KOPT-K1 (cell line): ENCODE results near the gene PTPRN2.

ENCODE experiments used
- H3K27ac ChIP-seq: fragments of 200-600 bp; sonication (generic); 2 replicates; pipeline ENCODE4 v1.5.1; 2016; ENCODE audit warnings: antibody characterized with exemption, mild to moderate bottlenecking, low read depth, low read length; ENCODE audit not compliant: poor library complexity, severe bottlenecking
- H3K36me3 ChIP-seq: fragments of 200-600 bp; sonication (generic); 2 replicates; pipeline ENCODE4 v1.5.1; 2017; ENCODE audit warnings: antibody characterized with exemption, mild to moderate bottlenecking, low read length, moderate library complexity; ENCODE audit not compliant: insufficient read depth
- H3K9me3 ChIP-seq: fragments of 200-600 bp; sonication (generic); 2 replicates; pipeline ENCODE4 v1.5.1; 2017; ENCODE audit warnings: antibody characterized with exemption, low read length, mild to moderate bottlenecking; ENCODE audit not compliant: insufficient read depth, poor library complexity, severe bottlenecking

The PTPRN2 gene

DNA sequence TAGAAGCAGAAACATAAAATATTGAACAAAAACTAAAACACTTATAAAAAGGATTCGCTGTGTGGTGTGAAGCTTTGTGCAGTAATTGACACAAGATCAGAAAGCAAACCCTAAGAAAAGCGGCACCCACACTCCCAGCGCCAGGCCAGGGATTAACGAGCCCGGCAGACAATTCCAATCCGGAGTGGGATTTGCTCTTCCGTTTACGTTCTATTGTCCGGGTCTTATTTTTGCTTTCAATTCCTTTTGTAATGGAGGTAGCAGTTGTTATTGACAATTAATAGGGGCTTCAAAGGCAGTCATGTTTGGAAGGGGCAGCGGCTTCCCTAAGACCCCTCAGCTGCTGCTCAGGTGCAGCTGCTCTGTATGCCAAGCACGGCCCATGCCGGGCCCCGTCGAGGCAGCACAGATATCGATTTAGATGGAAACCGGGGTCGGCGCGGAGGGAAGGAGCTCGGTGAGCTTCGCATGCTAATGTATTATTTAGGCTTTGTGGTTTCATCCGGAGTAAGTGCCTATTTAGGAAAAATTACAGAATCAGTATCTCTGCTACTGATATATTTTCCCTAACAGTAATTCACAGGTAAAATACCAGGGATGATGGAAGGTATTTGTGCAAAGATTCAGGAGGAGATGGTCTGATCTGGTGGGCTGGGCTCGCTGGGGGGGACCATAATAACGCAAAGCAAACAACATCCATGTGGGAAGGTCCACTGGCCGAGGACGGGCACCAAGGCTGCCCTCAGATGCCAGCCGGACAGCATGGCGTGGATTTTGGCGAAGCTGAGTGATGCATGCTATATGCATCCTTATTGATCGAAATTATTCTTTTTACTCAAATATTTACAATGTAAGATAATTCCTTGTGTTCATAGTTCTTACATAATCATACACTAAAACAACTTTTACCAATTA lies 561.7 kb downstream of the PTPRN2 start:
- H3K9me3 ChIP-seq: no peaks in the 10 kb centered on the region
- no peaks in the 10 kb centered on the region for H3K36me3 ChIP-seq
- H3K27ac ChIP-seq: no peak overlapping the region

DNA sequence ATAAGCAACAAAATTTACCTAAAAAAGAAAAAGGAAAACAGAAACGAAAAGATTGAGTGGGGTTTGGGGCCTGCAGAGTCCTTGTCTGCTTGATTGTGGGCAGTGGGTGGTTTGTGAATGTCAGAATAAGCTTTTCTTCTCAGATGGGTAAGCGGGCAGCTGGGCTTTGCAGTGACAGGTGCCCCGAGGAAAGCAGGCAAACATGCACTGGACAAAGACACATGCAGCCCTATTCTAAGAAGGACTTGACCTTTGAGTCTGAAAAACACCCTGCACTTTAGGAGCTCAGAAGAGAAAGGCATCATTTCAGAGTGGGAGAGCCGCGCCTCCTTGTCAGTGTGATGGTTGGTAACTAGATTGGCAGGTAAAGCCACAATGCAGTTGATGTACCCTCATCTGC lies 562.7 kb downstream of the PTPRN2 start:
- Histone ChIP-seq H3K9me3 (no peaks in the 10 kb centered on the region), H3K27ac (no peak overlapping the region), H3K36me3 (no peaks in the 10 kb centered on the region)

DNA sequence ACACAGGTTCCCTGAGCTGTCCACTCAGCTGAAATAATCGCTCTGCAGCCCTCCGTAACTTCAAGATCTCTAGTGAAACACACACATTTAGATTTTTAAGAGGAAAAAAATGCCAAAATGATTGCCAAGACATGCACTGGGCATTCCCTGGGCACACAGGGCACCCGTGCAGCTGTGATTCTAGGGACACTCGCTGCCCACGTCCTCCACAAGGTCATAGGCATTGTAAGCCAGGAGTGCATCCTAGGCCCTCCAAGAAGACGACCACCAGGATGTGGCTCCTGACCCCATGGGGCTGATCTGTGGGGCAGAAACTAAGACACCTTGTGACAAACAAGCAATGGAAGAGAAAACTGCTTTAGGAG lies 563.3 kb downstream of the PTPRN2 start:
- Histone ChIP-seq H3K9me3 (no peaks in the 10 kb centered on the region), H3K36me3 (no peaks in the 10 kb centered on the region), H3K27ac (no peak overlapping the region)

DNA sequence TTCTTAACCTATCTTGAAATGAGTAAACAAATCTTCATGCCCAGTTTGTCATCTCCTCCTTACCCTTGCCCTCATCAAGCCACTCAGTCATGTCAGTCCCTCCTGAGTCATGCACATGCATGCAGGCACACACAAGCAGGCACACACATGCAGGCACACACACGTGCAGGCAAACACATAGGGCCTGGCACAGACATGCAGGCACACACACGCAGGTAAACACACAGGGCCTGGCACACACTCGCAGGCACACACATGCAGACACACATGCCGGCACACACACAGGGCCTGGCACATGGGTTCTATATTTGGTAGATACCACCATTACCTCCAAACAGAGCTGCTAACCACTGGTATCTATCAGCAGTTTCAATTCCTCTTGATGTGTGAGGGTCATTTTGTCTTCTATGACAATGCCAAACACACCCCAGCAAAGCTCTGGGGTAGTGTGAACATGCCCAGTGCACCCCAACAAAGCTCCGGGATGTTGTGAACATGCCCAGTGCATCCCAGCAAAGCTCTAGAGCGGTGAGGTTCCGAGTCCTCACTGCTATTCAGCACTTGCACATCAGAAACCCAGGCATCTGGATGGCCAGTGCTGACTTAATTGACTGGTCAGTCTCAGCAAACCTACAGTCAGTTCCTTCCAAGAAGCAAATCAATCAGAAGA lies 563.8 kb downstream of the PTPRN2 start:
- H3K36me3 ChIP-seq: no peaks in the 10 kb centered on the region
- H3K9me3 ChIP-seq: no peaks in the 10 kb centered on the region
- no peak overlapping the region for H3K27ac ChIP-seq

DNA sequence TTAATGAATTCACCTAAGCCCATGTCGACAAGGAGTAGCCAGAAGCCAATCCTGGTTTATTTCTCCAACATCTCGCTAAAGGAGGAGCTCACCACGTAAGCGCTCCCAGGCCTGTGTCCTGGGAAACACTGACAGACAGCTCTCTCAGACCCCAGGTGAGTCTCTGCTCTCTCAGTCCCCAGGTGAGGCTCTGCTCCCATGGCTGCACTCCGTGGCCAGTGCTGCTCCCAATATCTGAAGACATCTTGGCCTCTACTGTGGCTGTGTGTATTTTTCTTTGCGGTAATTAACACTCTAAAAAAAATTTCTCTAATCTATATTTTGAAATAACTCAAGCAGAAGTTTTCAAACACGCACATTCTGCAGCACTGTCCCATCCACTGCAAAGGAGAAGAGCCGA lies 564.5 kb downstream of the PTPRN2 start:
- Histone ChIP-seq H3K9me3 (no peaks in the 10 kb centered on the region), H3K36me3 (no peaks in the 10 kb centered on the region), H3K27ac (no peak overlapping the region)

DNA sequence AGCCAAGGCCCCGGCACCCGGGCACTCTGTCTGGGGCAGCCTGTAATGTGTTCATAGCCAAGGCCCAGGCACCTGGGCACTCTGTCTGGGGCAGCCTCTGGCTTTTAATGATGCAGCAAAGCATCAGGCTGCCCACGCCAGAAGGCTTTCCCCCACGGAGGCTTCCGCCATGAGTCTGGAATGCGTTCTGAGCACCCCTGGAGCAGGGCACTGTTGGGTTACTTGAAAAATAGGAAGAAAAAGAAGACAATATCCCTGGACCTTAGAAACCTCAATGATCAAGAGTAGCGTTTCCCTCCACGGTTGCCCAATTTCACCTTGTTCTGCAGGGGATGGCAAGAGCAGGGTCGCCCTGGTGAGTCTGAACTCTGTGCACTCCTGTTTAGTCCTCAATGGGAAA lies 565.0 kb downstream of the PTPRN2 start:
- H3K27ac ChIP-seq: no peak overlapping the region
- no peaks in the 10 kb centered on the region for H3K9me3 ChIP-seq
- no peaks in the 10 kb centered on the region for H3K36me3 ChIP-seq

DNA sequence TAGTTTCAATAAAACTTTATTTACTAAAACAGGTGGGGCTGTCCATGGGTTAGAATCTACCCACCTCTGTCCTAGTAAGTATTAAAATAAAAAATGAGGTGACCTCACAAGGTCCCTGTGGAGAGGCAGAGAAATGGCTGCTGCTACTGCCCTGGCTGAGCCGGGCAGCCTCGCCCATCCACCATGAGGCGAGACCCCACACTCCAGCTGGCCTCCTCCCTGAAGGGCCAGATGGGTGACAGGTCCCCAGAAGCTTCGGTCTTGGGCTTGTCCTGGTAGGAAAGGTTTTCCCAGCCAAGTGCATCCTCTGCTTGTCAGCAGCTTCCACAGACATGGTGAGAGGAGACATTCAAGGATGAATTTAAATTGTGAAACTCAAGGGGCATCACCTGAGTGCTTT lies 565.8 kb downstream of the PTPRN2 start:
- no peaks in the 10 kb centered on the region for H3K36me3 ChIP-seq
- no peaks in the 10 kb centered on the region for H3K9me3 ChIP-seq
- no peak overlapping the region for H3K27ac ChIP-seq

DNA sequence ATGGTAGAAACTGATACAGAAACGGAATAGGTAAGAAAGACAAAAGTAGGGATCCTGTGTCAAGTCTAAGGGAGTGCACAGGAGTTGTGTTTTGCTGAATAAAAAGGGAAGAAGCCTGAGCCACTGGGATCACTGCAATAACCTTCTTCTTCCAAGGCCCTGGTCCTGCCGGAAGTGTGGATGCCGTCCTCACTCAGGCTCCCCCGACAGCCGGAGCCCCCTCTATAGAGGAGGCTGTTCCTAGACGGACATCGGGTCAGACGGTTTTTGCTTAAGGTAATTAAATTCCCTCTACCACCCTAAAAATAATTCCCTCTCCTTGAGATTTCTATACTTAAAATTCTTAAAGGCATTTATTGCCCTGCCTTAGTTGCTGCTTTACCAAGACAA lies 566.9 kb downstream of the PTPRN2 start:
- H3K27ac ChIP-seq: no peak overlapping the region
- no peaks in the 10 kb centered on the region for H3K9me3 ChIP-seq
- H3K36me3 ChIP-seq: no peaks in the 10 kb centered on the region

DNA sequence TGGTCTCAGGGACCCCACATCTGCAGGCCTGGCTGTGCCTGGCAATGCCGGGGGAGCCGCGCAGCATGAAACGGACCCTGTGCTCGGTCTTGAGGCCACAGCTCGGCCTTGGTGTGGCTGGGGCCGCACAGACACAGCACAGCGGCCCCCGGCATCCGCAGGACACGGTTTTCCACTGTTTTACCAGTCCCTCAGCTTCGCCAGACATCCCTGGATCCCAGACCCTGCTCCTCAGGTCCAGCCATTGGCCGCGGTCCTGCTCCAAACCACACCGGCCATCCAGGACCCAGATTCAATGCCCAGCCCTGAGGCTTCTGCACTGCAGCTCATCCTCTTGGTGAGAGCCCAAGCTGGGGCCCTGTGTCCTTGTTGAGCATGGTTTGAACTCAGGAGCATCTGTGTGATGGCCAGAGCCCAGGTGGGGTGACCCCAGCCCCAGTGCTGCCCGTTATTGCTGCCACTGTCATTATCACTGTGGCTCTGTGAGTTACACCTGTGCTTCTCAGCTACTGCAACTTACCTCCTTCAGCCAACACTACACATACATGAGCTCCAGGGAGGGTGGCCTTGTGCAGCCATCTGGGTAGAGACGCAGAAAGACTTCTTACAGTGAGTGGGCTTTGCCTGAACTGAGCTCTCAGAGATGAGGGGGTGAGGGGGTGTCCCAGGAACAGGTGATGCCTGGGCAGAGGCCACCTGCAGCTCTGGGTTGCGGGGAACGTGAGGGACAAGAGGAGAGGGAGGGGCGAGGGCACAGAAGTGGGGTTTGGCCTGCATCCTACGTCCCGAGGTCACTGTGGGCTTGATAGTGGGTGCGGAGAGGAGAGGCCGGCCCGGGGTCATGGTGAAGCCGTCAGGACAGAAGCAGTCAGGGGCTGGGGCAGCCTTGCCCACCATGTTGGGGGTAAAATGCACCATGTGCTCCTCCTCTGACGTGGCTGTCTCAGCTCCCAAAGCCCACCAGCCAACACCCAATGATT lies 567.6 kb downstream of the PTPRN2 start:
- H3K27ac ChIP-seq: no peak overlapping the region
- H3K9me3 ChIP-seq: no peaks in the 10 kb centered on the region
- H3K36me3 ChIP-seq: no peaks in the 10 kb centered on the region

DNA sequence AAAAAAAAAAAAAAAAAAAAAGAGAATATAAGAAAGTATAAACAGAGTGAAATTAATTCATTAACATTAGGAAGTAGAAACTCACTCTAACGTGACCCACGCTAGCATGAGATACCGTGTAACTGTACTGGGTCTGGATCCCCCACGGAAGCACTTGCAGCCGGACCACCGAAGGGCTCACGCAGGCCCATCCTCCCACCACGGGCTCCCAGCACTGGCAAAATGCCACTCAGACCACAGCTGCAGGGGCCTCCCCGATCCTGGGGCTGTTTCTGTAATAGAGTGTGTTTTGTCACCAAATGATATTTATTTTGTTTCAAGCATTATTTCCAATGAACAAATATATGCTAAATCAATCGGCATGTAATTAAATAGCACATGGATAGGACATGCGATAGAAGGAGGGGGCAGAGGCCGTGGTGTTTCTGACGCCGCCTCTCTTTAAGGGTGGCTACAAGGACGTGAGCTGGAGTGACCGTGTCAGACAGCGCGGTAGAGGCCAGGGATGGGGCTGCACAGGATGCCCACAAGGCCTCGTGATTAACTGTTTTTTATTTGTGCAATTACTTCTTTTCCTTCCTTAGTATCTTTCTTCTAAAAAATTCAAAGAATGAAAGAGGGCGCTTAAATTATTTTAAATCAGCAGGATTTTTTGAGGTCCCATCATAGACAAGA lies 568.5 kb downstream of the PTPRN2 start:
- Histone ChIP-seq H3K27ac (no peak overlapping the region), H3K9me3 (no peaks in the 10 kb centered on the region), H3K36me3 (no peaks in the 10 kb centered on the region)

DNA sequence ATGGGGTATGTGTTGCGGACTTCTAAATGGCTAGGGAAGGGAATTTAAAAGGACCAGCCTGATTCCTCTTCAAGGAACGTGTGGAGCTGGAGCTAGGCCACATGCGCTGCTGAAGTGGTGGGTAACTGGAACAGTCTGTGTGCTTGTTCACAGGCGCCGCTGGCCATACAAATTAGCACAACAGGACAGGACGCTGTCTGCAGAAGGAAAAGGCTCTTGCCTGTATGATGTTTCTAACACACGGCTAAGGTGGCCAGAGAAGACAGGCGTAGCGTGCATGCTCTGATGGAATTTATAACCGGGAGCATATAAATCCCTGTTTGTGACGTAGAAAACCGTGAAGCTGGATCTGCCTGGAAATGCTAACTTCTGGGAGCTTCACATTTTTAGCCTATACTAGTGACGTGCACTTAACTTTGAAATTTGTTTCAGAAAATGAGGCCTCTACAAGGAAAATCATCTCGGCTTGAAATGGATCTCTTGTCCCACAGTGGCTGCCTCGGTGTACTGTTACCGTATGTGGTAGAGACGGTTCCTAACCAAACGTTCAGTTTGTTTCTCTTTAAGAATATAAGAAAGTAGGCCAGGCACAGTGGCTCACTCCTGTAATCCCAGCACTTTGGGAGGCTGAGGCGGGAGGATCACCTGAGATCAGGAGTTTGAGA lies 569.4 kb downstream of the PTPRN2 start:
- no peaks in the 10 kb centered on the region for H3K9me3 ChIP-seq
- no peak overlapping the region for H3K27ac ChIP-seq
- no peaks in the 10 kb centered on the region for H3K36me3 ChIP-seq

DNA sequence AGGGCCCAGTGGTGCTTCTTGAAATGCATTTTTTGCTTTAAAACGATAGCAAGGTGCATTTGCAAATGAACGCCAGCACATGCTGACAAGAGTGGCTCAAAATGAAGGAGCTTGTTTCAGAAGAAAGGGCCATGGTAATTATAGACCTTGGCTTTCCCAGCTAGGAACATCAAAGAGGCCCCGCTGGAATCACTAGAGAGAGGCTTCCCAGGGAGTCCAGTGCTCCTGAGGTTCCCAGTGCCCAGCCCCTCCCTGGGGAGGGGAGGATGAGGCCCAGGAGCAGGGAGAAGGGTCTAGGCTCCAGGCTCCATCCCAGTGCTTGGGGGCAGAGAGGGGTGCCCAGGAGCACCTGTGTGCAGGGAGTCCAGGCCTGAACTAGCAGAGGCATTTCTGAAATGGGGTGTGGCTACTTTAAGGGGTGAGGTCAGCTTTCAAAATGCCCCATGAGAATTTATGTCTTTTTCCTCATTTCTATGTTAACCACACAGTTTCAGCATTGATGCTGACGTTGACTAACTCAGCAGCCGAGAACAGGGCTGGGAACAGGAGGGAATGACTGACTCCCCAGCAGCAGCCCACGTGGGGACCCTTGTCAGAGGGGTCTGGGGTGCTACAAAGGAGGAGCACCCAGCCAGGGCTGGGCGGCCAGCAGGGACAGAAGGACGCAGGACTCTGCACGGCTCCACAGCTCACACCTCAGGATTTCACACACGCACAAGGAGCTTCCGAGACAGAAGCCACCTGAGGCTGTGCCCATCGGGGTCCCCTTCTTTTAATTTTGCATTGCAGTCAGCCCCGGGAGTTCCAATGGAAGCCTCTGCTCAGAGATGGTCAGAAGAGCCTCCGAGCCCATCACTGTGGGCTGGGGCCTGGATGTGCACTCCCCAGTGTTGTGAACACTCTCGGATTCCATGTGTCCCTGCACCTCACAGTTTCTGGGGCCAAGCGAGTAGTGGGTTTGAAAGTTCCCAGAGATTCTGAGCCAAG lies 570.2 kb downstream of the PTPRN2 start:
- H3K9me3 ChIP-seq: no peaks in the 10 kb centered on the region
- no peaks in the 10 kb centered on the region for H3K36me3 ChIP-seq

More for the DNA sequence above, 570.2 kb downstream of the PTPRN2 start:
- H3K27ac ChIP-seq: no peak overlapping the region
